ENCODE results near the gene ARL3. TPM values are rescaled to one million over a fixed set of nuclear protein-coding genes. Genes with fewer than 3 reads are reported as not detected.
A peak's percentile ranks its signal among the peaks of the same experiment; 100 is the strongest.

ARL3 gene
- total and polyA plus RNA-seq, 9 donors = 9.5 to 25.6 (median 23.3) TPM

- Histone ChIP-seq H3K27me3 (no peaks in the 10 kb centered on the region), H3K36me3 (no peaks in the 10 kb centered on the region), H3K4me1 (ENCODE audit: insufficient read depth) (peaks cover 21% of the 10 kb centered on the region), H3K4me3 (no peak overlapping the region), H3K27ac (peak overlapping the region; percentile 75 to 84), H3K9me3 (no peaks in the 10 kb centered on the region)
- intact Hi-C loops (cut with DNase I) = no loop called here
- TF ChIP-seq POLR2A (IDR thresholded peaks at IDR 0.05) (no peak), EP300 (IDR thresholded peaks at IDR 0.05) (no peak), CTCF (IDR thresholded peaks at IDR 0.05) (no peak)
- peak in 4 of 5 donors; percentile 50 to 75 (median 66) for DNase-seq
- 51 to 74% (median 61%) methylated on average over 11 of the region's 11 CpGs for WGBS, 3 donors
Measured at GRCh38 chr10:102628451-102628911, 85.7 kb downstream of the ARL3 start.

GRCh38 chr10:102627736-102628293, 86.4 kb downstream of the ARL3 start:
- TF ChIP-seq CTCF (IDR thresholded peaks at IDR 0.05) = no peak
- 36 to 53% (median 36%) methylated on average over 8 to 9 of the region's 9 CpGs for WGBS, 3 donors
- DNase-seq = peak in 4 of 5 donors; percentile 63 to 80 (median 68)
- Histone ChIP-seq H3K36me3 (no peaks in the 10 kb centered on the region), H3K9me3 (no peaks in the 10 kb centered on the region), H3K4me1 (ENCODE audit: insufficient read depth) (peaks cover 18% of the 10 kb centered on the region), H3K27me3 (no peaks in the 10 kb centered on the region), H3K4me3 (no peak overlapping the region), H3K27ac (peak overlapping the region; percentile 75 to 84)
- intact Hi-C loops (cut with DNase I) = no loop called here

DNA sequence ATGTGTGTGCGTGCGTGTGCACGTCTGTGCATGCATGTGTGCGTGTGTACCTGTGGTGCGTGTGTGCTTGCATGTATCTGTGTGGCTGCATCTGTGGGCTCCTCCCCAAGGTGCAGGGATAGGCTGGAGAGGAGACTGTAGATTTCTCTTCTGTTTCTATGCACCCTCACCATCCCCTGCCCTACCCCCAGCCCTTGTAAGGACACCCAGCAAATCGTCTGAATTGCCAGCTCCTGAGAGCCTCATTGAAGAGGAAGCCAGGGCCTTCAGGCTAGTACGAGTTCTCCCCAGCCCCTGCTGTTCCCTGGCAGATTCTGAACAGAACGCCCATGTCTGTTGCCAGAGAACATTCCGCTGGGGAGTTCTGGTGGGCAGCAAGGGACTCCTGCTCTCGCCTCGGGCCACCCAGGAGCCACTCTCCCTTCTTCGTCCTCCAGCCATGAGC, 86.9 kb downstream of the ARL3 start:
- intact Hi-C loops (cut with DNase I) = no loop called here
- peaks cover 13% of the 10 kb centered on the region for H3K4me1 ChIP-seq (ENCODE audit: insufficient read depth)
- no peak overlapping the region for H3K4me3 ChIP-seq
- DNase-seq = peak in 1 of 5 donors; percentile 33
- no peaks in the 10 kb centered on the region for H3K36me3 ChIP-seq
- no peaks in the 10 kb centered on the region for H3K27me3 ChIP-seq
- 51 to 59% (median 54%) methylated on average over 12 of the region's 12 CpGs for WGBS, 3 donors
- H3K27ac ChIP-seq = peak overlapping the region; percentile 75 to 84
- no peak for TF ChIP-seq POLR2A (IDR thresholded peaks at IDR 0.05)
- no peak for TF ChIP-seq EP300 (IDR thresholded peaks at IDR 0.05)
- H3K9me3 ChIP-seq = no peaks in the 10 kb centered on the region

DNA sequence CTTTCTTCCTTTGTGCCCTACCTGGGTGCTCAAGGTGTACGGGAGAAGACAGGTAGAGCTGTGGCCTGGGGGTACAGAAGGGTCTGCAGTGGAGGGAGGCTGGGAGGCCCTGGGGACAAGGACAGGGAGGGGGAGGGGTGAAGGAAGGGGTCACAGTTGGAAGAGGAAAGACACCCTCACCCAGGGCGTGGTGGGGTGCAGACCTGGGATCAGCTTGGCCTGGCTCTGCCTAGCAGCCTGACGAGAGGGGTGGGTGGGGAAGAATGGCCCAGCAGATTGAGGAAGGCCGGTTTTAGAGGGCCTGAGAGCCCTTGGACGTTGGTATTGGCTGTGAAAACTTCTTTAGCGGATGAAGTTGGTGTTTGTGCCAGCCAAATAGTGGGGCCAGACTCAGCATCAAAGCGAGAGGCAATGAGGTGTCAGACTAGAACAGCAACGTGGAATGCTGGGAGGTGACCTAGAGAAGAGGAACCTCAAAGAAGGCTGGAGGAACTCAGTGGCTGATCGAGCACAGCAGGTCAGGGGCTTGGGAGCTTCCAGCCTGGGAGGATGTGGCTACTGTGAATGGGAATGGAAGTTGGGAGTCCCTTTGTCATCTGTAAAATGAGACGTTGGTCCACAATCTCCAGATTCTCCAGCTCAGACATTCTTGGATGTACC, 88.0 kb downstream of the ARL3 start:
- H3K4me1 ChIP-seq (ENCODE audit: insufficient read depth) = peaks cover 9% of the 10 kb centered on the region
- H3K9me3 ChIP-seq = no peaks in the 10 kb centered on the region
- DNase-seq = no peak
- no peak overlapping the region for H3K27ac ChIP-seq
- TF ChIP-seq POLR2A (IDR thresholded peaks at IDR 0.05) (no peak), EP300 (IDR thresholded peaks at IDR 0.05) (no peak), CTCF (IDR thresholded peaks at IDR 0.05) (no peak)
- no peak overlapping the region for H3K4me3 ChIP-seq
- no peaks in the 10 kb centered on the region for H3K27me3 ChIP-seq
- intact Hi-C loops (cut with DNase I) = no loop called here
- no peaks in the 10 kb centered on the region for H3K36me3 ChIP-seq
- 84 to 86% (median 85%) methylated on average over 10 of the region's 10 CpGs for WGBS, 3 donors
